Islet of Langerhans (tissue), 1 donor: ENCODE results near the gene DNAL4.
A peak's percentile ranks its signal among the peaks of the same experiment; 100 is the strongest.

Source experiments
- FAIRE-seq: peaks from one replicate; lab custom pipeline; 2011; peaks lifted over from hg19 to GRCh38; lab: Jason Lieb, UNC

The DNAL4 gene

DNA sequence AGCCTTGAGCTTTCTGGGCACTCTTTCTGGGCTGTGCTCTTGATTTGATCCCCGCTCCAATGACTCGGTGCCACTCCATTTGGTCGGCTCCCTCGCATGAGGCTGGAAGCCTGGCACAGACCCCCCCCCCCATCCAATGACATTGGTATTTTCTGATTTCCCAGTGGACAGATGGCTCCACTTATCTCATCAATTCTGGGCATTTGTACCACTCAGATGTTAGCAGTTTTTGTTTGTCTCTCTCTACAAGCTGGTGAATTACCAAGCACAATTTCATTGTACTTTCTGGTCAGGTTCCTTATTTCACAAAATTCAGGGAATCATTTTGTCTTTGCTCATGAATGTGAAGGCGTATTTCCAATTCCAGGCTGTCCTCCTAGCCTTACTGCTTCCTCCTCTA lies 9.1 kb downstream of the DNAL4 start:
- no peak for FAIRE-seq

DNA sequence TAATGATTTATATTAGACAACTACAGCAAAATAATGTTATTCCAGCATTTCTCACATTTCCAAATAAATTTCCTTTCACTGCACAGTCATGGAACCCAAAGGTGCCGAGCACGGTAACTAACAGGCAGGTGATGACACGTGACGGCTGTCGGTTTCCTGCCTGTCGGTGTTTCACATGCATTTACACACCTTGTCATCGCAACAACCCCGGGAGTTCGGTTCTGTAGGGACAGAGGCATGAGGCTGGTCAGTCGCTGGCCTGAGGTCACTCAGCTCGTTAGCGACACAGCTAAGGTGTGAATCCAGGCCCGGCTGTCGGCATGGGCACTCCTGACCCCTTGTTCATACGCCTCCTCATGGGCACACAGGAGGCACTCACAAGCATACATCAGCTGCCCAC lies 9.9 kb downstream of the DNAL4 start:
- no peak for FAIRE-seq

GRCh38 chr22:38783095-38783615 lies 10.8 kb downstream of the DNAL4 start:
- no peak for FAIRE-seq

GRCh38 chr22:38782402-38783094 lies 11.4 kb downstream of the DNAL4 start:
- FAIRE-seq = no peak

DNA sequence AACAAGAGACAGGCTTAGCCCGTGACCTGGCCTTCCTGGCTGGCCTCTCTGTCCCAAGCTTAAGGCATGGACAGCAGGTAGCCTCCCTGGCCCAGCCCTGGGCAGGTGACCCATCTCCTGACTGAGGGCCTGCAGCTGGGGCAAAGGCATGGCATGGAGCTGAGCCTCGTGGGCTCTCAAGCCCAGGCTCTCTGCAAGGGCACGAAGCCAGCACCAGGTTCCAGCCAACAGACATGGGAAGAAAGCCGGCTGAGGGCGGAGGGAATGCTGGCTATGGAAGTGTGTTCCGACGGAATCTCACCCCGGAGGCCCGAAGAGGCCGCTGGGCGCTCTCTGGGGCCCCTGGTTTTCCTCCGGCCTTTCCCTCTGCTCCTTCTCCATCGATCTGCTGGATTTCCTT lies 12.9 kb downstream of the DNAL4 start:
- FAIRE-seq = no peak

GRCh38 chr22:38777087-38777671 lies 16.8 kb downstream of the DNAL4 start:
- no peak for FAIRE-seq

DNA sequence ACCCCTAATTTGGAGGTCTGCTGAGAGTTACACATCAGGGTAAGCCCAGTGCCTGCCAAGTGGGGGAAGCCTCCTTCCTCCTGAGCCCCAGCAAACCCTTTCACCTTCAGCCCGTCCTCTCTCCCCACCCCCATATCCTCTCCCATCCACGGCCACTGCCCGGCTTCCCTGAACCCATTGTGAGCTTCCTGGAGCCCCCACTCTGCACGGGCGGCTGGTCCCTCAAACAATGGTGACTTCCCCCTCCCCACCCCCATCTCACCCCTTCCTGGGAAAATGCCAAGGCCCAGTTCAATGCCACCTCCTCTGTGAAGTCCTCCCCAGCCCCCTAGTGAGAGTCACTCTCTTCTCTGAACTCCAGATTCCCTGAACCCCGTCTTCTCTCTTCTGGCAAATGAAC lies 17.9 kb downstream of the DNAL4 start:
- FAIRE-seq = no peak

DNA sequence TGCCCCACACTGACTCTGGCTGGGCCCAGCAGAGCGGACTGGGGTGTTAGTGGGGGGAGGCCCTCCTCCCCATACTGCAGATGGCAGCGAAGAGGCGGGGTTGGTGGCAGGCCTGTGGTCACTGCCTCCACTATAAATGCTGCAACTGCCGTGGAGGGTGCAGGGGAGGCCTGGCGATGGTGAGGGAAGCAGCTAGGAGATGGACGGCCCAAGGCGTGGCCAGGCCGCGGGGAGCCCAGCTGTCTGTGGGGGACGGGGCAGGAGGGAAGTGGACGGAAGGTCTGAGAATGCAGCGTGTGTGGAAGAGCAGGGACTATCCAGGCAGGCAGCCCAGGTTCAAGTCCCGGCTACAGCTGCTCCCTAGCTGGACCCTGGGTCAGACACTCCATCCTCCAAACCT lies 18.3 kb downstream of the DNAL4 start:
- no peak for FAIRE-seq

DNA sequence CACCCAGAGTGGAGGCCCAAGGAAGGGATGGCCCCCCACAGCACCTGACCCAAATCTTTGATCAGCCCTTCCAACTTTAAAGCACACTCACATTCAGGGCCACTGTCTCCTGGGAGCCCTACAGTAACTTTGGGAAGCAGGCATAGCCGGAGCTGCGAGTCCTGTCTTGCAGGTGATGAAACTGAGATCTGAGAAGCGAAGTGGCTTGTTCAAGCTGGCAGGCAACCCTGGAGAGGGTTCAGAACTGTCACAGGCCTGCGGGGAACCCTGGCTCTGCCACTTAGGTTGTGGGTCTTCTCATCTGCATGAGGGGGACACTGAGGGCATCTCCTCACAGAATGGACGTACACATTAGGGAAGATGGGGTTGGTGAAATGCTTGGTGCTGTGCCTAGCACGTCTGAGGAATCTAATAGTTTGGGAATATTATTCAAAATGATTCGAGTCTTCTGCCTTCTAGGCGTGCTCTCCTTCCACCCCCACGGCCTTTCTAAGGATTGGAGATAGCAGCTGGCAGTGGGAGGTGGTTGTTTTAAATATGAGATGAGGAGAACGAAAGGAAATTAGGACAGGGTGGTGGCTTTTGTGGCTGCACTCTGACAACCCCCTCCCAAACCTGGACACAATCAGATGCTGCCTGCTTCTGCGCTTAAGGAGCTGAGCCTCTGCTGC lies 19.3 kb downstream of the DNAL4 start:
- no peak for FAIRE-seq

- no peak for FAIRE-seq
These were observed 20.5 kb downstream of the DNAL4 start for GRCh38 chr22:38773363-38773946.

DNA sequence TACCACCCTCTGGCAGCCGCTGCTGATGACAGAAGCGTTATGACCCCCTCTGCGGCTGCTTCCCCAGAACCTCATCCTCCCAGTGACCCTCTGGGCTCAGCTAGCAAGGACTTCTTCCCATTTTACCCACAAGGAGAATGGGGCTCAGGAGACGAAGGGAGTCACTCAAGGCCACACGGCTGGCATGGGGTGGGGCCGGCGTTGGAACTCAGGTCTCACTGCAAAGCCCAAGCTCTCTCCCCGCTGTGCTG lies 21.4 kb downstream of the DNAL4 start:
- FAIRE-seq = no peak

DNA sequence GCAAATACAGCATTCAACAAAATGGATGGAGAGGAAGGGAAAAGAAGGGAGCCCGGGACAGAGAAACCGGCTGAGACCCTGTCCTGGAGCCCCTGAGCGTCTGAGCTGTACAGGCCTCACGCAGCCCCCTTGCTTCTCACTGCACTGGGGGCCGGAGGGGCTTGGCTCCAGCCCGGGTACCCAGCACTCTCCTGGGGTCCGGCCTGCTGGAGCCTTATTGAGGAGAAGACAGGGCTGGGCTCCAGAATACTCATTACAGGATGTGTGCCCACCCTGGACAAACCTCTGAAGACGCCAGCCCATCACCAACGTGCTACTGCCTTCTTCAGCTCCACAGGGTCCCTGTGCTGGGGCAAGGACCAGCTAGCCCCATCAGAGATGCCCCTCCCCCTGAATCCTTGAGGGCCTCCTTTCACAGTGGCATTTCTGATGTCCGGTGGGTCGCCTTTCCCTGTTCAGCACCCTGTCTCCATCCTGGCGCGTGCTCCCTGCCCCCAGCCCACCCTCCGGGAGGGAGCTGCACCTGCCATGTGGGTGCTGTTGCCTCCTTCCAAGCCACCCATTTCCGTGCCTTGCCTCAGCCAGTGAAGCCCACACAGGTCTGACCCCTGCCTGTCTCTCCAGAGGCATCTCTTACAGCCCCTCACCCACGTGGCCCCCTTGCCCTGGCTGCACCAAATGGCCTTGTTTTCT lies 23.5 kb downstream of the DNAL4 start:
- no peak for FAIRE-seq

DNA sequence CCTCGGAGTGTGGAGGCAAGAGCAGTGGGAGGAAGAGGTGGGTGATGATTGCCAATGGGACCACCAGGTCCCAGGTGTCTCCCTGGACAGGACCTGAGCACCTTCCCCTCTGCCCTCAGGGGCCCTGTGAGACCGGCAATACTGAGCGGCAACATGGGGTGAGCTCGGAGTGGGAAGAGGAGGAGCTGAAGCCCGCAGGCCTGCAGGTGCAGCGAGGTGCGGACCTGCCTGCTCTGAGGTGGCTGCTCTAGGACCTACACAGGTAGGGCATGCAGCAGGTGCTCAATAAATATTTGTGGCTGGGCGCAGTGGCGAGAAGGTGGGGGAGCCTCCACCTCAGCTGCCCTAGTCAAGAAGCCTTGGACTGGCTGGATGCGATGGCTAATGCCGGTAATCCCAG lies 25.9 kb downstream of the DNAL4 start:
- no peak for FAIRE-seq

DNA sequence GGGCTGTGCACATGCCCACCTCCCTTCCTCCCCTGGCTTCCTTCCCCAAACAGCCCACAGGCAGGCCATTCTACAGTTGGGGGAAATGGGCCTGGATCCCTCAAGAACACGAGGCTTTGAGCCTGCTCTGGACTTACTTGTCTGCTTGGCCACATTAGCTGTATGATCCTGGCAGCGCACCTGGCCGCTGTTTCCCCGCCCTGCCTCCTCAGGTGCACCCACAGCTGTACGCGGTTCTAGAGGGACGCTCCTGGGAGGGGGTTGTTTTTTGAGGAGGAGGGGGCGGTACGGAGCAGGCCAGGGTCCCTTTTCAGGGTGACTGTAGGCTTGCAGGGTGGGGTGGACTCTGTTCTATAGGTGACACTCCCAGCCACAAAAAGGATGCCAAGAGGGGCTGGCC lies 26.6 kb downstream of the DNAL4 start:
- FAIRE-seq = no peak

GRCh38 chr22:38766076-38766777 lies 27.7 kb downstream of the DNAL4 start:
- FAIRE-seq = peak; percentile 38

- no peak for FAIRE-seq
These were observed 31.4 kb downstream of the DNAL4 start for GRCh38 chr22:38762551-38762983.

DNA sequence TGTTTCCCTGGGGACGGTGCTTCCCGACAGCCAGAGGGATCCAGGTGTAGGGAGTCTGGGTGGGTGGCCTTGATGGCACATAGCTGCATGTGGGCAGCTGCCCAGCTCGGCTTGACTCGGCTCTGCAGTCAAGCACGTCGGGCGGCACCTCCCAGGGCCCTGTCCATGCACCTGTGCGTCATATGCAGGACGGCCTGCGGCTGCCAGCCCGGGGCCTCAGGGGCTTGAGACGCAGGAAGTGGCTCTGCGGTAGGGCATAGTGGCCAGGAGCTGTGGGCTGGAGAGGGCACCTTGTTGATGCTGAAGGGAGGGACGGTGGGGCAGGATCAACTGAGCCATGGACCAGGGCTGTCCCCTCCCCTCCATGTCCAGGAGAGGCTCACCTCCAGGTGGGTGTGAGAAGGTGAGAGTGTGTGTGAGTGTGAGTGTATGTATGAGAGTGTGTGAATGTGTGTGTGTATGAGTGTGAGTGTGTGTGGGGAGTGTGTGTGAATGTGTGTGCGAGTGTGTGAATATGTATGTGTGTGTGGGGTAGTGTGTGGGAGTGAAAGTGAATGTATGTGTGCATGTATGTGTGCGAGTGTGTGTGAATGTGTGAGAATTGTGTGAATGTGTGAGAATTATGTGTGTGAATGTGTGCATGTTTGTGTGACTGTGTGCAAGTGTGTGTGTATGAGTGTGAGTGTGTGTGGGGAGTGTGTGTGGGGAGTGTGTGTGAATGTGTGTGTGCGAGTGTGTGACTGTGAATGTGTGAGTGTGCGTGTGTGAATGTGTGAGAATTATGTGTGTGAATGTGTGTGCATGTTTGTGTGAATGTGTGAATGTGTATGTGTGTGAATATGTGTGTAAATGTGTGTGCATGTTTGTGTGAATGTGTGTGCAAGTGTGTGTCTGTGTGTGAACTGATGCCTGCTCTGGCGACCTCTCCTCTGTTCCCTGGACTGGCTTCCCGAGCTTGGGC lies 32.5 kb downstream of the DNAL4 start:
- FAIRE-seq = no peak

DNA sequence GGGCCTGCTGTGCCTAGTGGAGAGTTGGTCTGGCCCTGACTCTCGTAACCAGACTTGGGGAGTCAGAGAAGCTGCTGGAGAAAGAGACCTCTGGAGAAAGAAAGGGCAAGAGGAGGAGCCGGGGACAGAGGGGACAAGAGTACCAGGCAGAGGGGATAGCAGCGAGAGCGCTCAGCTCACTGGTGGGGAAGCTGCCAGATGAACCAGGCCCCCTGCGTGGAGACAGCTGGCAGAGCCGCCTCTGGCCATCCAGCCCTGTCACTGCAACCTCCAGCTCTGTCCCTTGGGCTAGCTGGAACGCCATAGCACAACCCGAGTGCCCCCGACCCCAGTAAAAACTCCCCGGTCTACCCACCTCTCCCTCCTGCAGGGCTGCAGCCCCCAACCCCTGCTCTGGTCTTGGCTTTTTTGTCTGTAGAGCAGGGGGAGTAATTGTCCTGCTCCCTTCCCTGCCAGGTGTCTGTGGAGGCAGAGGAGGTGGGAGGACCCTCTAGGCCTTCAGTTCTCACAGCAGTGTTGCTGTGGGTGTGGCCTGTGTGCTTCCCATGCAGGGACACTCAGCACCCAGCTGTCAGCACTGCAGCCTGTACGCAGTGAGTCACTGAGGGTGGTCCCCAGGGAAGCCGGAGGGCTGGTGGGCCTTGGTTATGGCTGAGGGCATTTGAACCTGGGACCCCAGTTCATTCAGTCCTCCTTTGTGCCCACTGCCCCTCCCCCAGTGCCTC lies 33.3 kb downstream of the DNAL4 start:
- no peak for FAIRE-seq

GRCh38 chr22:38759005-38759404 lies 34.9 kb downstream of the DNAL4 start:
- FAIRE-seq = no peak

- no peak for FAIRE-seq
These were observed 35.5 kb downstream of the DNAL4 start for GRCh38 chr22:38758276-38758945.
